ENCODE measurements around the gene ZNF687.

ZNF687 gene

DNA sequence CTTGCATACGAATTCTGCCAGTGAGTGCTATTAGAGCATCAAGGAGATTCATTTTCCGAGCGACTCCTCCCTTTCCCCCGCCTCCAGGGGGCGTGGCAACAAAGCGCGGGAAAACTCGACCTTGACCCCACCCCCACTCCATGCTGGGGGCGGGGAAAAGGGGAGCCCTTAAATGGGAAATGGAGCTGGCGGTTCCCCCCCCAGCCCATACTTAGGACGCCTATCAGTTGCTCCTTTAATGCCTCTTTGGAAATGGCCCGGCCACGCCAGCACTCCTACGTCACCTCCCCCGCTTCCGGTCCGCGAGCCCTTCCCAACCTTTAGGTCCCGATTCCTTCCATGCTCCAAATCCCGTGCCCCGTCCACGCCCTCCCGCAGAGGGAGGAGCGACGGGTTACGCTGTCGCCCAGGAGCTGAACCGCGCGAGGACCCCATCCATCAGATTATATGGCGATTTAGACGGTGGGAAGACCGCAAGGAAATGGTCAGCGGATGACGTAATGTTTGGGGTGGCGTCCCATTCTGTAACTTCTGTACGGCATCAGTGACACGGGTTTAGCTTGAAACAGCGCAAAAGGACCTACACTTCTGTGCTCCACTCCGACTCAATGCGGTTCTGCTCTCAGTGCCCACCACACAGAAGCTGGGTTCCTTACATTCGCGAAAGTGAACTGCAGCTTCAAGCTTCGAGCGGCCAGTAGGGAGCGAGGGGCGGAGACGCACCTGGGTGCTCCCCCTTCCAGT is 702 bp upstream of the ZNF687 start:
- DNase-seq (ENCODE audit: low read depth), result peak; percentile 88
- TF ChIP-seq, protein P1, sequence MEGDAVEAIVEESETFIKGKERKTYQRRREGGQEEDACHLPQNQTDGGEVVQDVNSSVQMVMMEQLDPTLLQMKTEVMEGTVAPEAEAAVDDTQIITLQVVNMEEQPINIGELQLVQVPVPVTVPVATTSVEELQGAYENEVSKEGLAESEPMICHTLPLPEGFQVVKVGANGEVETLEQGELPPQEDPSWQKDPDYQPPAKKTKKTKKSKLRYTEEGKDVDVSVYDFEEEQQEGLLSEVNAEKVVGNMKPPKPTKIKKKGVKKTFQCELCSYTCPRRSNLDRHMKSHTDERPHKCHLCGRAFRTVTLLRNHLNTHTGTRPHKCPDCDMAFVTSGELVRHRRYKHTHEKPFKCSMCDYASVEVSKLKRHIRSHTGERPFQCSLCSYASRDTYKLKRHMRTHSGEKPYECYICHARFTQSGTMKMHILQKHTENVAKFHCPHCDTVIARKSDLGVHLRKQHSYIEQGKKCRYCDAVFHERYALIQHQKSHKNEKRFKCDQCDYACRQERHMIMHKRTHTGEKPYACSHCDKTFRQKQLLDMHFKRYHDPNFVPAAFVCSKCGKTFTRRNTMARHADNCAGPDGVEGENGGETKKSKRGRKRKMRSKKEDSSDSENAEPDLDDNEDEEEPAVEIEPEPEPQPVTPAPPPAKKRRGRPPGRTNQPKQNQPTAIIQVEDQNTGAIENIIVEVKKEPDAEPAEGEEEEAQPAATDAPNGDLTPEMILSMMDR (conservative IDR thresholded peaks at IDR 0.05; ENCODE audit: low read depth, low read length), result peak; percentile 13
- H3K4me3 ChIP-seq (ENCODE audit: low read length), result peak overlapping the region; percentile 66

DNA sequence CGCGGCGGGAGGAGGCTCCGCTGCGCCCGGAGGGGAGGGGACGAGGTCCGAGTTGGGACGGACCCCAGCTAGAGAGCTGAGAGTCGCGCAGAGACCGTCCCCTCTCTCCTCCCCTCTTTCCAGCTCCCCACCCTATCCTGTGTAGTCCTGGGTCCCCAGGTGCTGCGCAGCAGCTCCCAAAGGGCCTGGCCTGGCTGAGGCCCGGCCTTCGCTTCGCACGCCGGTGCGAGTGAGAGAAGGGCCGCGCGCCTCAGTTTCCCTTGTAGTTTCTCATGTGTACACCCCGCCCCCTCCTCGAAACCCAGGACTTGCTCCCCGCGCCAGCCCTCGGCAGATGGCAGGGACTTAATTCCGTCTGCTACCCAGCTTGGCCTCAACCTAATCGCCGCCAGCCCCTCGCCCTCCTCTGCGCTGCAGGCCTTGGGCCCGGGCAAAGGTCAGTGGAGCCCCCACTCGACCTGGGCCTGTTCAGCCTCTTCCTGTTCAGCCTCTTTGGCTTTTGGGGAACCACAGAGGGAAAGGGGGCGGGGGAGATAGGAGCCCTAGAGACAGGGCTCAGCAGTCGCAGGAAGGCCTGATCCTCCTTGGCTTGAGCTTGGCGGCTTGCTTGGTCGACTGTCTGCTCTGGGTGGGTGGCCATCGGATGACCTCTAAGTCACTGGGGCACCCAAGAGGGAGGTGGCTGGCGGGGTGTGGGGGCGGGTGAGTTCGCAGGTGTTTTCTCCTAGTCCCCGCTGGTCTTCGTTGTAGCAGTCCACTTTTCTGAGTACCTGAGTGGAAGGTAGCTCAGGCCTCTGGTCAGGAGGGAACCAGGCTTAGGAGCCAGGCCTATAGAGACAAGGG is 1.0 kb downstream of the ZNF687 start:
- TF ChIP-seq, protein P1 (conservative IDR thresholded peaks at IDR 0.05; ENCODE audit: low read depth, low read length), result no peak
- DNase-seq (ENCODE audit: low read depth), result no peak
- H3K4me3 ChIP-seq (ENCODE audit: low read length), result peak overlapping the region; percentile 88

DNA sequence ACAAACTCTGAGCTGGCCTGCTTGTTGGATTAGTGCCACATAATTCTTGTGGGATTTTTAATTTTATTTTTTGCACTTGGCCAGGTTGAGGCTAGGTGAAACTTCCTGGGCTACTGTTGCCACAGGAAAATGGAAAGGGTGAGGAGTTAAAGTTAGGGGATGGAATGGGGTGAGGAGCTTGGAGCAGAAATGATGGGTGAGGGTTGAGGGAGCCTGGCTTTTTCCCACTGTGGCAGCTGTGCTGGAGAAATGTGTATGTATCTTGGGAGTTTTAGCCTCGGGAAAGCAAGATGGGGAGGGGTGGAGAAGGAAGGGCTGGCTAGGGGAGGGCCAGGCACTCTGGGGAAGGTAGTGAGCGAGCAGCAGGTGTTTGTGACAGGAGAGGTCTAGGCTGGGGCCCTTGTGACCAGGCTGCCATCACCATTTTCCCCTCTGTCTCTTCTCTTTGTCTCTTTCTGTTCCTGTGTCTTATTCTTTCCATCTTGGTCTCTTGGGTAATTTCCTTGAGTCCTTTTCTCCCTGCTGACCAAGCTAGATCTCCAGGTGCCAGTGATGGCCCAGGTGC is 2.0 kb downstream of the ZNF687 start:
- TF ChIP-seq, protein P1 (conservative IDR thresholded peaks at IDR 0.05; ENCODE audit: low read depth, low read length), result no peak
- peak overlapping the region; percentile 88 for H3K4me3 ChIP-seq (ENCODE audit: low read length)
- DNase-seq (ENCODE audit: low read depth), result no peak

DNA sequence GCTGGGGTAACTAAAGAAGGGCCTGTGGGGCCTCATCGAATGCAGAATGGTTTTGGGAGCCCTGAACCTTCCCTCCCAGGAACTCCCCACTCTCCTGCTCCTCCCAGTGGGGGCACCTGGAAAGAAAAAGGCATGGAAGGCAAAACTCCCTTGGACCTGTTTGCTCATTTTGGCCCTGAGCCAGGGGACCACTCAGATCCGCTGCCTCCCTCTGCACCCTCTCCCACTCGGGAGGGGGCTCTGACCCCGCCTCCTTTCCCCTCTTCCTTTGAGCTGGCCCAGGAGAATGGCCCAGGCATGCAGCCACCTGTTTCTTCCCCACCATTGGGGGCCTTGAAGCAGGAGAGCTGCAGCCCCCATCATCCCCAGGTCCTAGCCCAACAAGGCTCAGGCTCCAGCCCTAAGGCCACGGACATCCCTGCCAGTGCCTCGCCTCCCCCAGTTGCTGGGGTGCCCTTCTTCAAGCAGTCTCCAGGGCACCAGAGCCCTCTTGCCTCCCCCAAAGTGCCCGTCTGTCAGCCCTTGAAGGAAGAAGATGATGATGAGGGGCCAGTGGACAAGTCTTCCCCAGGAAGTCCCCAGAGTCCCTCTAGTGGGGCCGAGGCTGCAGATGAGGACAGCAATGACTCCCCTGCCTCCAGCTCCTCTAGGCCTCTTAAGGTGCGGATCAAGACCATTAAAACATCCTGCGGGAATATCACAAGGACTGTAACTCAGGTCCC is 4.7 kb downstream of the ZNF687 start:
- H3K4me3 ChIP-seq (ENCODE audit: low read length), result no peak overlapping the region
- DNase-seq (ENCODE audit: low read depth), result no peak

DNA sequence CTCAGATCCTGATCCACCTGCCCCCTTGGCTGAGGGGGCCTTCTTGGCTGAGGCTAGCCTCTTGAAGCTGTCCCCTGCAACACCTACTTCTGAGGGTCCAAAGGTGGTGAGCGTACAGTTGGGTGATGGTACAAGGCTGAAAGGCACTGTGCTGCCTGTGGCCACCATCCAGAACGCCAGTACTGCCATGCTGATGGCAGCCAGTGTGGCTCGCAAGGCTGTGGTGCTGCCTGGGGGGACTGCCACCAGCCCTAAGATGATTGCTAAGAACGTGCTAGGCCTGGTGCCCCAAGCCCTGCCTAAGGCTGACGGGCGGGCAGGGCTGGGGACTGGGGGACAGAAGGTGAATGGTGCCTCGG is 5.2 kb downstream of the ZNF687 start:
- no peak overlapping the region for H3K4me3 ChIP-seq (ENCODE audit: low read length)
- DNase-seq (ENCODE audit: low read depth), result no peak
- TF ChIP-seq, protein P1 (conservative IDR thresholded peaks at IDR 0.05; ENCODE audit: low read depth, low read length), result no peak

More for the DNA sequence above, 4.7 kb downstream of the ZNF687 start:
- TF ChIP-seq, protein P1 (conservative IDR thresholded peaks at IDR 0.05; ENCODE audit: low read depth, low read length), result no peak

DNA sequence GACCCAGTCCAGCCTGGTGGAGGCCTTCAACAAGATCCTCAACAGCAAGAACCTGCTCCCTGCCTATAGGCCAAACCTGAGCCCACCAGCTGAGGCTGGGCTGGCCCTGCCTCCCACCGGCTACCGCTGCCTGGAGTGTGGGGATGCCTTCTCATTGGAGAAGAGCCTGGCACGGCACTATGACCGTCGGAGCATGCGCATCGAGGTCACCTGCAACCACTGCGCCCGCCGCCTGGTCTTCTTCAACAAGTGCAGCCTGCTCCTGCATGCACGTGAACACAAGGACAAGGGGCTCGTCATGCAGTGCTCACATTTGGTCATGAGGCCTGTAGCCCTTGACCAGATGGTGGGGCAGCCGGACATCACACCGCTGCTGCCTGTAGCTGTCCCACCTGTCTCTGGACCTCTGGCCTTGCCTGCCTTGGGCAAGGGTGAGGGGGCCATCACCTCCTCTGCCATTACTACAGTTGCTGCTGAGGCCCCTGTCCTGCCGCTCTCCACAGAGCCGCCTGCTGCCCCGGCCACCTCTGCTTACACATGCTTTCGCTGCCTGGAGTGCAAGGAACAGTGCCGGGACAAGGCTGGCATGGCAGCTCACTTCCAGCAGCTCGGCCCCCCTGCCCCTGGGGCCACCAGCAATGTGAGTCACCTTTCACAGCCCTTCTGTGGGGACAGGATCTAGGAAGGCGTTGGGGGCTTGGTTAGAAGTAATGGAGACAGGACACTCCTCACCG is 5.8 kb downstream of the ZNF687 start:
- TF ChIP-seq, protein P1 (conservative IDR thresholded peaks at IDR 0.05; ENCODE audit: low read depth, low read length), result no peak
- H3K4me3 ChIP-seq (ENCODE audit: low read length), result no peak overlapping the region
- DNase-seq (ENCODE audit: low read depth), result no peak
